ENCODE results near the gene CFAP298.
"Not testable (repeated sequence)": the region's sequence is repeated elsewhere in the genome, so short reads cannot be mapped to it uniquely, and the experiment has no call there.

The CFAP298 gene

GRCh38 chr21:32613436-32614043, 1.4 kb upstream of the CFAP298 start:
- peak overlapping the region; percentile 88 for H3K27ac ChIP-seq (ENCODE audit: low read length)
- peak overlapping the region; percentile 98 for H3K4me3 ChIP-seq (ENCODE audit: low read length in 2 of 2)
- H3K4me1 ChIP-seq (ENCODE audit: control insufficient read depth, insufficient read depth, low read length), result peaks cover 14% of the 10 kb centered on the region
- no peaks in the 10 kb centered on the region for H3K27me3 ChIP-seq (ENCODE audit: control insufficient read depth in 1 of 2, insufficient read depth in 2 of 2, low read length in 2 of 2)
- H3K9me3 ChIP-seq (ENCODE audit: control insufficient read depth in 2 of 2, low read length in 2 of 2), result no peaks in the 10 kb centered on the region
- H3K36me3 ChIP-seq (ENCODE audit: control insufficient read depth in 2 of 2, insufficient read depth in 2 of 2, low read length in 2 of 2), result peaks cover 4 to 5% of the 10 kb centered on the region in 2 donors
- peak overlapping the region; percentile 87 to 89 for H3K9ac ChIP-seq (ENCODE audit: low read length in 2 of 2)

GRCh38 chr21:32612999-32613337, 791 bp upstream of the CFAP298 start:
- Histone ChIP-seq H3K4me3 (ENCODE audit: low read length in 2 of 2) (peak overlapping the region; percentile 98), H3K27ac (ENCODE audit: low read length) (peak overlapping the region; percentile 88), H3K9me3 (ENCODE audit: control insufficient read depth in 2 of 2, low read length in 2 of 2) (no peaks in the 10 kb centered on the region), H3K27me3 (ENCODE audit: control insufficient read depth in 1 of 2, insufficient read depth in 2 of 2, low read length in 2 of 2) (no peaks in the 10 kb centered on the region), H3K4me1 (ENCODE audit: control insufficient read depth, insufficient read depth, low read length) (peaks cover 14% of the 10 kb centered on the region), H3K9ac (ENCODE audit: low read length in 2 of 2) (peak overlapping the region; percentile 87 to 89), H3K36me3 (ENCODE audit: control insufficient read depth in 2 of 2, insufficient read depth in 2 of 2, low read length in 2 of 2) (peaks cover 4 to 7% of the 10 kb centered on the region in 2 donors)

- peak overlapping the region; percentile 98 for H3K4me3 ChIP-seq (ENCODE audit: low read length in 2 of 2)
- peaks cover 14% of the 10 kb centered on the region for H3K4me1 ChIP-seq (ENCODE audit: control insufficient read depth, insufficient read depth, low read length)
- no peaks in the 10 kb centered on the region for H3K9me3 ChIP-seq (ENCODE audit: control insufficient read depth in 2 of 2, low read length in 2 of 2)
- no peaks in the 10 kb centered on the region for H3K27me3 ChIP-seq (ENCODE audit: control insufficient read depth in 1 of 2, insufficient read depth in 2 of 2, low read length in 2 of 2)
- peak overlapping the region; percentile 87 to 89 for H3K9ac ChIP-seq (ENCODE audit: low read length in 2 of 2)
- H3K36me3 ChIP-seq (ENCODE audit: control insufficient read depth in 2 of 2, insufficient read depth in 2 of 2, low read length in 2 of 2), result peaks cover 8 to 13% of the 10 kb centered on the region in 2 donors
- H3K27ac ChIP-seq (ENCODE audit: low read length), result peak overlapping the region; percentile 88
Observed at GRCh38 chr21:32611471-32611997, 643 bp downstream of the CFAP298 start.

- H3K9me3 ChIP-seq (ENCODE audit: control insufficient read depth in 2 of 2, low read length in 2 of 2); H3K27me3 ChIP-seq (ENCODE audit: control insufficient read depth in 1 of 2, insufficient read depth in 2 of 2, low read length in 2 of 2); H3K9ac ChIP-seq (ENCODE audit: low read length in 2 of 2); H3K27ac ChIP-seq (ENCODE audit: low read length): not testable (repeated sequence)
- Histone ChIP-seq H3K4me3 (ENCODE audit: low read length in 2 of 2) (peak overlapping the region in 1 of 2 donors; percentile 44), H3K4me1 (ENCODE audit: control insufficient read depth, insufficient read depth, low read length) (peaks cover 14% of the 10 kb centered on the region), H3K36me3 (ENCODE audit: control insufficient read depth in 2 of 2, insufficient read depth in 2 of 2, low read length in 2 of 2) (peaks cover 14 to 18% of the 10 kb centered on the region in 2 donors)
Observed at GRCh38 chr21:32610940-32611339, 1.2 kb downstream of the CFAP298 start.

GRCh38 chr21:32608851-32609250, 3.3 kb downstream of the CFAP298 start:
- peaks cover 29 to 35% of the 10 kb centered on the region in 2 donors for H3K36me3 ChIP-seq (ENCODE audit: control insufficient read depth in 2 of 2, insufficient read depth in 2 of 2, low read length in 2 of 2)

GRCh38 chr21:32605469-32605868, 6.7 kb downstream of the CFAP298 start:
- H3K9ac ChIP-seq (ENCODE audit: low read length in 2 of 2), result no peak overlapping the region
- no peaks in the 10 kb centered on the region for H3K9me3 ChIP-seq (ENCODE audit: control insufficient read depth in 2 of 2, low read length in 2 of 2)
- H3K4me1 ChIP-seq (ENCODE audit: control insufficient read depth, insufficient read depth, low read length), result peaks cover 5% of the 10 kb centered on the region
- no peak overlapping the region for H3K27ac ChIP-seq (ENCODE audit: low read length)
- H3K4me3 ChIP-seq (ENCODE audit: low read length in 2 of 2), result no peak overlapping the region
- peaks cover 47 to 53% of the 10 kb centered on the region in 2 donors for H3K36me3 ChIP-seq (ENCODE audit: control insufficient read depth in 2 of 2, insufficient read depth in 2 of 2, low read length in 2 of 2)
- no peaks in the 10 kb centered on the region for H3K27me3 ChIP-seq (ENCODE audit: control insufficient read depth in 1 of 2, insufficient read depth in 2 of 2, low read length in 2 of 2)

More at GRCh38 chr21:32608851-32609250, 3.3 kb downstream of the CFAP298 start:
- Histone ChIP-seq H3K9ac (ENCODE audit: low read length in 2 of 2) (no peak overlapping the region), H3K27me3 (ENCODE audit: control insufficient read depth in 1 of 2, insufficient read depth in 2 of 2, low read length in 2 of 2) (no peaks in the 10 kb centered on the region), H3K9me3 (ENCODE audit: control insufficient read depth in 2 of 2, low read length in 2 of 2) (no peaks in the 10 kb centered on the region), H3K27ac (ENCODE audit: low read length) (no peak overlapping the region), H3K4me1 (ENCODE audit: control insufficient read depth, insufficient read depth, low read length) (peaks cover 14% of the 10 kb centered on the region), H3K4me3 (ENCODE audit: low read length in 2 of 2) (no peak overlapping the region)

GRCh38 chr21:32604464-32604863, 7.7 kb downstream of the CFAP298 start:
- no peak overlapping the region for H3K27ac ChIP-seq (ENCODE audit: low read length)
- no peak overlapping the region for H3K4me3 ChIP-seq (ENCODE audit: low read length in 2 of 2)
- H3K4me1 ChIP-seq (ENCODE audit: control insufficient read depth, insufficient read depth, low read length), result no peaks in the 10 kb centered on the region
- H3K36me3 ChIP-seq (ENCODE audit: control insufficient read depth in 2 of 2, insufficient read depth in 2 of 2, low read length in 2 of 2), result peaks cover 50 to 58% of the 10 kb centered on the region in 2 donors
- no peaks in the 10 kb centered on the region for H3K9me3 ChIP-seq (ENCODE audit: control insufficient read depth in 2 of 2, low read length in 2 of 2)
- H3K9ac ChIP-seq (ENCODE audit: low read length in 2 of 2), result no peak overlapping the region
- H3K27me3 ChIP-seq (ENCODE audit: control insufficient read depth in 1 of 2, insufficient read depth in 2 of 2, low read length in 2 of 2), result no peaks in the 10 kb centered on the region

GRCh38 chr21:32603131-32603530, 9.0 kb downstream of the CFAP298 start:
- Histone ChIP-seq H3K27ac (ENCODE audit: low read length) (no peak overlapping the region), H3K4me3 (ENCODE audit: low read length in 2 of 2) (no peak overlapping the region), H3K9me3 (ENCODE audit: control insufficient read depth in 2 of 2, low read length in 2 of 2) (no peaks in the 10 kb centered on the region), H3K36me3 (ENCODE audit: control insufficient read depth in 2 of 2, insufficient read depth in 2 of 2, low read length in 2 of 2) (peaks cover 47 to 55% of the 10 kb centered on the region in 2 donors), H3K9ac (ENCODE audit: low read length in 2 of 2) (no peak overlapping the region), H3K27me3 (ENCODE audit: control insufficient read depth in 1 of 2, insufficient read depth in 2 of 2, low read length in 2 of 2) (no peaks in the 10 kb centered on the region), H3K4me1 (ENCODE audit: control insufficient read depth, insufficient read depth, low read length) (no peaks in the 10 kb centered on the region)

- no peak overlapping the region for H3K27ac ChIP-seq (ENCODE audit: low read length)
- H3K9me3 ChIP-seq (ENCODE audit: control insufficient read depth in 2 of 2, low read length in 2 of 2), result no peaks in the 10 kb centered on the region
- peaks cover 44 to 52% of the 10 kb centered on the region in 2 donors for H3K36me3 ChIP-seq (ENCODE audit: control insufficient read depth in 2 of 2, insufficient read depth in 2 of 2, low read length in 2 of 2)
- no peaks in the 10 kb centered on the region for H3K27me3 ChIP-seq (ENCODE audit: control insufficient read depth in 1 of 2, insufficient read depth in 2 of 2, low read length in 2 of 2)
- no peaks in the 10 kb centered on the region for H3K4me1 ChIP-seq (ENCODE audit: control insufficient read depth, insufficient read depth, low read length)
- no peak overlapping the region for H3K9ac ChIP-seq (ENCODE audit: low read length in 2 of 2)
- no peak overlapping the region for H3K4me3 ChIP-seq (ENCODE audit: low read length in 2 of 2)
Observed at GRCh38 chr21:32602099-32602498, 10.1 kb downstream of the CFAP298 start.

GRCh38 chr21:32599526-32599925, 12.7 kb downstream of the CFAP298 start:
- no peak overlapping the region for H3K27ac ChIP-seq (ENCODE audit: low read length)
- no peaks in the 10 kb centered on the region for H3K27me3 ChIP-seq (ENCODE audit: control insufficient read depth in 1 of 2, insufficient read depth in 2 of 2, low read length in 2 of 2)
- H3K9me3 ChIP-seq (ENCODE audit: control insufficient read depth in 2 of 2, low read length in 2 of 2), result no peaks in the 10 kb centered on the region
- H3K36me3 ChIP-seq (ENCODE audit: control insufficient read depth in 2 of 2, insufficient read depth in 2 of 2, low read length in 2 of 2), result peaks cover 28 to 35% of the 10 kb centered on the region in 2 donors
- no peaks in the 10 kb centered on the region for H3K4me1 ChIP-seq (ENCODE audit: control insufficient read depth, insufficient read depth, low read length)
- no peak overlapping the region for H3K4me3 ChIP-seq (ENCODE audit: low read length in 2 of 2)
- H3K9ac ChIP-seq (ENCODE audit: low read length in 2 of 2), result no peak overlapping the region

- no peak overlapping the region for H3K4me3 ChIP-seq (ENCODE audit: low read length in 2 of 2)
- no peak overlapping the region for H3K9ac ChIP-seq (ENCODE audit: low read length in 2 of 2)
- peaks cover 24 to 31% of the 10 kb centered on the region in 2 donors for H3K36me3 ChIP-seq (ENCODE audit: control insufficient read depth in 2 of 2, insufficient read depth in 2 of 2, low read length in 2 of 2)
- H3K9me3 ChIP-seq (ENCODE audit: control insufficient read depth in 2 of 2, low read length in 2 of 2), result no peaks in the 10 kb centered on the region
- no peaks in the 10 kb centered on the region for H3K4me1 ChIP-seq (ENCODE audit: control insufficient read depth, insufficient read depth, low read length)
- no peak overlapping the region for H3K27ac ChIP-seq (ENCODE audit: low read length)
- H3K27me3 ChIP-seq (ENCODE audit: control insufficient read depth in 1 of 2, insufficient read depth in 2 of 2, low read length in 2 of 2), result no peaks in the 10 kb centered on the region
Observed at GRCh38 chr21:32599091-32599490, 13.1 kb downstream of the CFAP298 start.
